K562 (cell line): ENCODE results near the gene SH3GLB2. TPM values are rescaled to one million over a fixed set of nuclear protein-coding genes. Genes with fewer than 3 reads are reported as not detected.
A peak's percentile ranks its signal among the peaks of the same experiment; 100 is the strongest.

ENCODE experiments used
- ATAC-seq: fragments of 200-7000 bp; cut with Tn5 transposase; 3 replicates; pipeline ENCODE4 v1.9.1; 2020; ENCODE audit warnings: moderate library complexity
- BruUV-seq: library from RNA; stranded (reverse); fragments of 400-500 nt; replicated peaks from 2 replicates; lab custom pipeline; 2021; lab: Mats Ljungman, UMichigan
- CTCF ChIA-PET: fragments of 300-600 bp; formaldehyde crosslinking; extraction: SDS; loops from one replicate; lab custom pipeline; 2021; ENCODE audit warnings: low intra/inter-chr PET ratio; lab: Yijun Ruan, JAX
- POLR2A ChIA-PET: fragments of 300-600, 350-650 bp; sonication (Branson Sonifier 250); formaldehyde crosslinking; extraction: SDS; loops from one replicate; lab custom pipeline; 2021; ENCODE audit warnings: antibody characterized with exemption, inconsistent platforms; lab: Yijun Ruan, JAX
- DNase-seq, 4 experiments: peaks; one replicate each; pipeline versions ENCODE4 v3.0.0 to v3.0.0-alpha.2; 2011 to 2018; ENCODE audit warnings: low spot score in 3 of 4, mixed read lengths in 3 of 4; ENCODE audit errors: extremely low read depth in 1 of 4
- FAIRE-seq: peaks from 2 replicates; lab custom pipeline; 2011; peaks lifted over from hg19 to GRCh38; lab: Jason Lieb, UNC
- H2AFZ ChIP-seq: 2 replicates; pipeline ENCODE4 v1.6.0; 2011; ENCODE audit warnings: low read depth, low read length, control low read depth, inconsistent platforms
- H3K27ac ChIP-seq: fragments of 200-600 bp; 3 replicates; pipeline ENCODE4 v1.8.0; 2011; ENCODE audit warnings: low read depth, mild to moderate bottlenecking, control low read depth, inconsistent platforms, low read length, moderate library complexity, mixed read lengths; ENCODE audit errors: extremely low read depth
- H3K27me3 ChIP-seq, 2 experiments: fragments of 300-600 bp in 1 of 2; 2 replicates in 1 of 2; 3 replicates in 1 of 2; pipeline versions ENCODE4 v1.6.0 to v1.8.0; 2011; ENCODE audit warnings: inconsistent platforms in 2 of 2, low read length in 2 of 2, mild to moderate bottlenecking in 1 of 2, mixed read lengths in 1 of 2, moderate library complexity in 1 of 2; ENCODE audit not compliant: control insufficient read depth in 2 of 2, insufficient read depth in 2 of 2
- H3K36me3 ChIP-seq: fragments of 300-600 bp; 3 replicates; pipeline ENCODE4 v1.8.0; 2011; ENCODE audit warnings: mild to moderate bottlenecking, low read length, inconsistent platforms; ENCODE audit not compliant: control insufficient read depth, insufficient read depth
- H3K4me1 ChIP-seq, 2 experiments: fragments of 200-600 bp in 1 of 2; replicated peaks in 1 of 2; 2 replicates in 1 of 2; 3 replicates in 1 of 2; pipeline versions ENCODE4 v1.5.1 to v1.8.0; 2011; ENCODE audit warnings: inconsistent platforms in 2 of 2, low read length in 2 of 2, mild to moderate bottlenecking in 1 of 2, mixed read lengths in 1 of 2, moderate library complexity in 1 of 2; ENCODE audit not compliant: control insufficient read depth in 2 of 2, insufficient read depth in 2 of 2
- H3K4me2 ChIP-seq: 2 replicates; pipeline ENCODE4 v1.6.1; 2011; ENCODE audit warnings: low read length, control low read depth, inconsistent platforms, mixed read lengths; ENCODE audit not compliant: insufficient read depth
- H3K4me3 ChIP-seq: fragments of 200-600 bp; sonication (generic), shearing (Covaris generic); 2 replicates; pipeline ENCODE4 v1.5.1; 2016; ENCODE audit warnings: control low read depth, inconsistent platforms
- H3K79me2 ChIP-seq: fragments of 200-600 bp; 3 replicates; pipeline ENCODE4 v1.8.0; 2011; ENCODE audit warnings: low read length, inconsistent platforms; ENCODE audit not compliant: control insufficient read depth, insufficient read depth
- H3K9ac ChIP-seq, 2 experiments: 2 replicates each; pipeline versions ENCODE4 v1.6.0 to v1.6.1; 2011; ENCODE audit warnings: low read depth in 2 of 2, low read length in 2 of 2, control low read depth in 1 of 2, inconsistent platforms in 1 of 2, mild to moderate bottlenecking in 1 of 2, mixed read lengths in 1 of 2; ENCODE audit not compliant: insufficient read depth in 1 of 2
- H3K9me1 ChIP-seq: one replicate; pipeline ENCODE4 v1.6.0; 2011; ENCODE audit warnings: inconsistent platforms, mild to moderate bottlenecking, low read length, moderate library complexity; ENCODE audit not compliant: control insufficient read depth, insufficient read depth
- H3K9me3 ChIP-seq: replicated peaks from 2 replicates; pipeline ENCODE4 v1.5.1; 2011; ENCODE audit warnings: low read depth, low read length, inconsistent platforms; ENCODE audit not compliant: control insufficient read depth, insufficient read depth
- H4K20me1 ChIP-seq: replicated peaks from 2 replicates; pipeline ENCODE4 v1.6.1; 2011; ENCODE audit warnings: low read length, inconsistent platforms, mixed read lengths; ENCODE audit not compliant: control insufficient read depth, insufficient read depth
- MAX ChIP-seq: sonication (generic); formaldehyde crosslinking; IDR thresholded peaks from 2 replicates; pipeline ENCODE4 v1.9.0; 2022; ENCODE audit warnings: mild to moderate bottlenecking, missing genetic modification reagents
- STAT5A ChIP-seq: IDR thresholded peaks from 2 replicates; pipeline ENCODE4 v1.6.1; 2012; ENCODE audit warnings: low read length, inconsistent platforms, borderline replicate concordance
- UBTF ChIP-seq, 2 experiments: IDR thresholded peaks; 2 replicates each; pipeline ENCODE4 v1.6.1; 2012; ENCODE audit warnings: improper control_type of control experiment in 2 of 2, low read depth in 2 of 2, low read length in 2 of 2, borderline replicate concordance in 1 of 2
- USF1 ChIP-seq: sonication (generic); formaldehyde crosslinking; IDR thresholded peaks from 2 replicates; pipeline ENCODE4 v1.9.0; 2022; ENCODE audit warnings: mild to moderate bottlenecking, missing genetic modification reagents
- WGBS: fragments of 100-300 bp; shearing (Covaris generic); methylation state at CpG from one replicate; pipeline ENCODE4 v1.1.6; 2016; ENCODE audit warnings: low coverage, mixed read lengths; ENCODE audit not compliant: insufficient coverage; ENCODE audit errors: missing lambda C conversion rate; 5-methylcytosine and 5-hydroxymethylcytosine counted together
- in situ Hi-C: fragments of 300-500 bp; cut with MboI; formaldehyde crosslinking; loops from 4 replicates; pipeline ENCODE4 v1.15.0; 2018; ENCODE audit warnings: inconsistent platforms, mixed read lengths
- intact Hi-C: fragments of 100-400 bp; cut with micrococcal nuclease; formaldehyde crosslinking; loops from 2 replicates; pipeline ENCODE4 v1.14.2; 2022
- polyA plus RNA-seq, 8 experiments: library from polyadenylated mRNA; depleted of rRNA in 4 of 8; stranded (reverse) in 5 of 8; unstranded in 3 of 8; fragments of >200 nt; fragmentation: Nextera tagmentation in 2 of 8; fragmentation: Illumina TruSeq in 1 of 8; extraction: Ambion mirVana in 2 of 8; extraction: Trizol in 1 of 8; gene quantifications; 2 replicates each; pipeline versions ENCODE4 v1.2.1 to v1.2.3, GENCODE V29; 2011 to 2014; ENCODE audit warnings: inconsistent platforms in 1 of 8, missing spikeins in 1 of 8
- total RNA-seq, 7 experiments: library from RNA; depleted of rRNA in 6 of 7; stranded (reverse); fragments of >200 nt in 6 of 7; fragmentation: Illumina TruSeq in 2 of 7; extraction: Trizol in 2 of 7; gene quantifications; 2 replicates each; pipeline versions ENCODE4 v1.2.1 to v1.2.3, GENCODE V29; 2011 to 2021; ENCODE audit warnings: low replicate concordance in 1 of 7

The SH3GLB2 gene
- total and polyA plus RNA-seq, 9 of the 15 experiments (the other 6 are each of a cell fraction or from before 2014, with no cell fraction given), result 0.20 to 118 (median 58.8) TPM

- no peak; the same call in 1 of the 3 replicates for ATAC-seq
- Histone ChIP-seq H3K9me3 (no peaks in the 10 kb centered on the region), H3K27ac (peak overlapping the region; percentile 26), H3K36me3 (peaks cover 31% of the 10 kb centered on the region; the same call in 2 of the 3 replicates), H4K20me1 (no peaks in the 10 kb centered on the region; the same call in 1 of the 2 replicates), H3K4me3 (peak overlapping the region; percentile 73), H3K27me3 (no peaks in the 10 kb centered on the region), H3K4me1 (peaks cover 40 to 63% of the 10 kb centered on the region in 2 experiments), H3K4me2 (peak overlapping the region; percentile 98), H3K9me1 (peaks cover 4% of the 10 kb centered on the region), H3K79me2 (peaks cover 49% of the 10 kb centered on the region), H2AFZ (no peak overlapping the region), H3K9ac (peak overlapping the region; percentile 67 to 94)
- in situ Hi-C loops, result no loop called here
- FAIRE-seq, result no peak
- ChIA-PET POLR2A (interaction anchor here (0.6 to 1.5 kb wide), 3 partner anchors 16 to 141 kb away, joined by 4 to 5 read pairs (median 4); no protein-coding TSS in a partner anchor), CTCF (no interaction called here)
- peak in 1 of 4 experiments; percentile 37 for DNase-seq
- intact Hi-C loops, result loop anchor here (5.0 kb wide), 1 partner anchor 45 kb away; the partner anchor contains the start of gene DOLPP1
- BruUV-seq, result no TSS peak
- peak; percentile 42; the same call in 1 of the 2 replicates for TF ChIP-seq MAX (CRISPR knock-in tag)
- no peak for TF ChIP-seq STAT5A
- TF ChIP-seq UBTF (IDR thresholded peaks at IDR 0.05; ENCODE audit: borderline replicate concordance in 1 of 2, low read depth in 2 of 2, low read length in 2 of 2), result 0 out of 4 replicates have a peak, but pooled peaks of 1 of the 2 experiments have one; percentile 22
- 0 out of 2 replicates have a peak, but pooled peaks have one; percentile 37 for TF ChIP-seq USF1 (CRISPR knock-in tag)
- 0% methylated on average over 6 of the region's 6 CpGs for WGBS
These were observed 9.6 kb upstream of the SH3GLB2 start for GRCh38 chr9:129037767-129038098.
